DND-41 (cell line): ENCODE measurements around the gene SNCAIP.

Experiments used
- EZH2 ChIP-seq: IDR thresholded peaks from 3 replicates; pipeline ENCODE4 v1.6.1; 2012; ENCODE audit warnings: borderline replicate concordance, low read depth, mild to moderate bottlenecking, moderate library complexity, low read length, inconsistent platforms; ENCODE audit not compliant: severe bottlenecking
- TF ChIP-seq, protein P1 (sequence below): IDR thresholded peaks from 2 replicates; pipeline ENCODE4 v1.5.1; 2012; ENCODE audit warnings: borderline replicate concordance, low read length, moderate library complexity, mild to moderate bottlenecking; ENCODE audit not compliant: poor library complexity, severe bottlenecking; ENCODE audit errors: extremely low read depth

DNA sequence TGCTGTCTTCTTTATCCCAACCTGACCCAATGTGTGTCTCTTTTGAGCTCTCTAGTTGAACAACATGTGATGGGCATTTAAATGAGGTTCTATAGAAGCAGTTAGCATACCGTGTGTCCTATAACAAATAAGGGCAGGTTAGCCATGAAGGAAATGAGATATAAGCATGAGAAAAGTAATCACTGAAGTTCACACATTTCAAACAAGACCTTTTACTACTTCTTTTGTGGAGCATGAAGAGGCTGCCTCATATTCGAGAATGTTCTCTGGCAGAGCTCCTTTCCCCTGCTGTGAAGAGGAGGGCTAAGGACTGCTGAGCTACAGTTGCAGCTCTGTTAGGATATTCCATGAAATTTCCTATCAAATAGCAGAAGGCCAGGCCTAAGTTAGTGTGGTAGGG, 15.2 kb upstream of the SNCAIP start:
- TF ChIP-seq EZH2, result no peak
- TF ChIP-seq, protein P1, sequence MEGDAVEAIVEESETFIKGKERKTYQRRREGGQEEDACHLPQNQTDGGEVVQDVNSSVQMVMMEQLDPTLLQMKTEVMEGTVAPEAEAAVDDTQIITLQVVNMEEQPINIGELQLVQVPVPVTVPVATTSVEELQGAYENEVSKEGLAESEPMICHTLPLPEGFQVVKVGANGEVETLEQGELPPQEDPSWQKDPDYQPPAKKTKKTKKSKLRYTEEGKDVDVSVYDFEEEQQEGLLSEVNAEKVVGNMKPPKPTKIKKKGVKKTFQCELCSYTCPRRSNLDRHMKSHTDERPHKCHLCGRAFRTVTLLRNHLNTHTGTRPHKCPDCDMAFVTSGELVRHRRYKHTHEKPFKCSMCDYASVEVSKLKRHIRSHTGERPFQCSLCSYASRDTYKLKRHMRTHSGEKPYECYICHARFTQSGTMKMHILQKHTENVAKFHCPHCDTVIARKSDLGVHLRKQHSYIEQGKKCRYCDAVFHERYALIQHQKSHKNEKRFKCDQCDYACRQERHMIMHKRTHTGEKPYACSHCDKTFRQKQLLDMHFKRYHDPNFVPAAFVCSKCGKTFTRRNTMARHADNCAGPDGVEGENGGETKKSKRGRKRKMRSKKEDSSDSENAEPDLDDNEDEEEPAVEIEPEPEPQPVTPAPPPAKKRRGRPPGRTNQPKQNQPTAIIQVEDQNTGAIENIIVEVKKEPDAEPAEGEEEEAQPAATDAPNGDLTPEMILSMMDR, result no peak
